ENCODE measurements around the gene CLASP2. TPM values are rescaled to one million over a fixed set of nuclear protein-coding genes. Genes with fewer than 3 reads are reported as not detected.

The CLASP2 gene
- total and polyA plus RNA-seq, 2 of the 4 experiments (the other 2 are of a cell fraction): 11.9 to 49.1 TPM

GRCh38 chr3:33525232-33525631 lies 192.8 kb downstream of the CLASP2 start:
- Histone ChIP-seq H3K56ac (ENCODE audit: extremely low read depth, insufficient read depth, low read length) (no peak overlapping the region), H3K4me2 (ENCODE audit: low read depth, low read length) (no peak overlapping the region), H2BK5ac (ENCODE audit: low read depth, low read length, poor library complexity, severe bottlenecking) (no peak overlapping the region), H3K4me1 (ENCODE audit: control insufficient read depth, insufficient read depth, low read length) (no peaks in the 10 kb centered on the region), H2BK20ac (ENCODE audit: low read depth, low read length) (no peak overlapping the region), H2AK9ac (replicated peaks; ENCODE audit: low read depth, low read length, poor library complexity) (no peak overlapping the region), H2BK15ac (ENCODE audit: low read depth, low read length) (no peak overlapping the region), H2AFZ (replicated peaks; ENCODE audit: low read length, poor library complexity) (no peak overlapping the region), H4K20me1 (ENCODE audit: insufficient read depth, low read length) (no peaks in the 10 kb centered on the region), H3K4me3 (ENCODE audit: insufficient read depth, low read depth, low read length) (no peak overlapping the region), H3K18ac (ENCODE audit: low read depth, low read length) (no peak overlapping the region), H3K9me3 (ENCODE audit: control insufficient read depth, insufficient read depth, low read length) (peaks cover 8% of the 10 kb centered on the region), H2AK5ac (ENCODE audit: low read depth, low read length) (no peak overlapping the region), H3K23ac (ENCODE audit: low read depth, low read length) (no peak overlapping the region), H2BK120ac (ENCODE audit: low read depth, low read length) (no peak overlapping the region), H3K79me1 (ENCODE audit: low read depth in 1 of 2, low read length in 2 of 2) (no peaks in the 10 kb centered on the region; a peak in 2 of 4 replicates), H3K27ac (ENCODE audit: insufficient read depth, low read length) (no peak overlapping the region), H3K9me1 (ENCODE audit: insufficient read depth, low read length) (no peaks in the 10 kb centered on the region), H4K5ac (ENCODE audit: low read depth, low read length) (no peak overlapping the region), H3K14ac (replicated peaks; ENCODE audit: low read depth, low read length) (no peak overlapping the region), H3K27me3 (ENCODE audit: control insufficient read depth, insufficient read depth, low read length) (no peaks in the 10 kb centered on the region), H3K9ac (ENCODE audit: low read depth, low read length) (no peak overlapping the region), H3K4ac (ENCODE audit: low read depth, low read length) (no peak overlapping the region), H4K91ac (ENCODE audit: insufficient read depth, low read depth, low read length) (no peak overlapping the region), H3K36me3 (ENCODE audit: control insufficient read depth, insufficient read depth, low read length) (peaks cover 8% of the 10 kb centered on the region; the same call in 1 of the 2 replicates), H4K8ac (ENCODE audit: low read depth in 2 of 2, low read length in 2 of 2) (no peak overlapping the region)
- intact Hi-C loops (cut with micrococcal nuclease) (no loop called here), dilution Hi-C loops (cut with HindIII; ENCODE audit: low sequenced_read_pairs, unreplicated experiment) (no loop called here), in situ Hi-C loops (cut with MboI; ENCODE audit: low sequenced_read_pairs) (no loop called here)
- ChIA-PET POLR2A (ENCODE audit: unreplicated experiment) (no interaction called here), CTCF (interaction anchor here (0.6 kb wide), 1 partner anchor 60 kb away, joined by 3 read pairs; no protein-coding TSS in a partner anchor)
- no CpG with 5 or more reads among the region's 2 CpGs for whole genome bisulfite sequencing, 2 experiments (ENCODE audit: extremely low coverage in 2 of 2, insufficient read length in 1 of 2)
- no TSS peak for BruUV-seq (replicated peaks)
- no peak for TF ChIP-seq MAFK (IDR thresholded peaks at IDR 0.05; ENCODE audit: low read depth, low read length)
- DNase-seq (no peak), ATAC-seq (ENCODE audit: low read depth) (no peak)

Data from IMR-90 (cell line).